GM19395 (cell line): ENCODE data around the gene C6orf89.
"Not testable (repeated sequence)": the region's sequence is repeated elsewhere in the genome, so short reads cannot be mapped to it uniquely, and the experiment has no call there.

Experiments used
- ATAC-seq: cut with Tn5 transposase; IDR thresholded peaks from one replicate; pipeline ENCODE4 v1.9.1; 2021; ENCODE audit warnings: mild to moderate bottlenecking, moderate library complexity; ENCODE audit not compliant: unreplicated experiment

Gene C6orf89

GRCh38 chr6:36945301-36945700 lies 59.5 kb downstream of the C6orf89 start:
- no peak for ATAC-seq

- no peak for ATAC-seq
These were observed 60.8 kb downstream of the C6orf89 start for GRCh38 chr6:36946526-36946925.

- ATAC-seq = no peak
These were observed 62.0 kb downstream of the C6orf89 start for GRCh38 chr6:36947570-36948351.

GRCh38 chr6:36949076-36949475 lies 63.3 kb downstream of the C6orf89 start:
- not testable (repeated sequence) for ATAC-seq

- ATAC-seq = no peak
These were observed 63.9 kb downstream of the C6orf89 start for GRCh38 chr6:36949636-36950035.

- ATAC-seq = no peak
These were observed 68.1 kb downstream of the C6orf89 start for GRCh38 chr6:36953931-36954261.

- no peak for ATAC-seq
These were observed 68.6 kb downstream of the C6orf89 start, which contains the start of gene PI16 for GRCh38 chr6:36954262-36954931. PI16 (plus strand) TSS chr6:36954738; CDS start chr6:36954761, 23 bp downstream.

GRCh38 chr6:36955136-36955535 lies 69.4 kb downstream of the C6orf89 start:
- ATAC-seq = no peak

- no peak for ATAC-seq
These were observed 70.1 kb downstream of the C6orf89 start for GRCh38 chr6:36955671-36956445.

GRCh38 chr6:36956446-36956820 lies 70.7 kb downstream of the C6orf89 start:
- no peak for ATAC-seq

GRCh38 chr6:36957773-36958271 lies 72.1 kb downstream of the C6orf89 start:
- ATAC-seq = no peak

- ATAC-seq = no peak
These were observed 73.2 kb downstream of the C6orf89 start for GRCh38 chr6:36958775-36959554.

GRCh38 chr6:36959555-36960250 lies 74.0 kb downstream of the C6orf89 start:
- ATAC-seq = no peak

GRCh38 chr6:36961441-36962435 lies 76.0 kb downstream of the C6orf89 start:
- ATAC-seq = no peak

- ATAC-seq = peak; percentile 62
These were observed 77.1 kb downstream of the C6orf89 start for GRCh38 chr6:36962874-36963273.

GRCh38 chr6:36963451-36964290 lies 77.9 kb downstream of the C6orf89 start:
- no peak for ATAC-seq

GRCh38 chr6:36964349-36964748 lies 78.6 kb downstream of the C6orf89 start:
- no peak for ATAC-seq

GRCh38 chr6:36964908-36965307 lies 79.2 kb downstream of the C6orf89 start:
- no peak for ATAC-seq
